ENCODE data around the gene CFD.
A peak's percentile ranks its signal among the peaks of the same experiment; 100 is the strongest.
"Not testable (repeated sequence)": the region's sequence is repeated elsewhere in the genome, so short reads cannot be mapped to it uniquely, and the experiment has no call there.

CFD gene

GRCh38 chr19:853014-853585 is 6.4 kb upstream of the CFD start:
- no peak for DNase-seq

- not testable (repeated sequence) for DNase-seq
Observed at GRCh38 chr19:853614-854220, 5.7 kb upstream of the CFD start.

- no peak for DNase-seq
Observed at GRCh38 chr19:854549-854948, 4.9 kb upstream of the CFD start.

DNA sequence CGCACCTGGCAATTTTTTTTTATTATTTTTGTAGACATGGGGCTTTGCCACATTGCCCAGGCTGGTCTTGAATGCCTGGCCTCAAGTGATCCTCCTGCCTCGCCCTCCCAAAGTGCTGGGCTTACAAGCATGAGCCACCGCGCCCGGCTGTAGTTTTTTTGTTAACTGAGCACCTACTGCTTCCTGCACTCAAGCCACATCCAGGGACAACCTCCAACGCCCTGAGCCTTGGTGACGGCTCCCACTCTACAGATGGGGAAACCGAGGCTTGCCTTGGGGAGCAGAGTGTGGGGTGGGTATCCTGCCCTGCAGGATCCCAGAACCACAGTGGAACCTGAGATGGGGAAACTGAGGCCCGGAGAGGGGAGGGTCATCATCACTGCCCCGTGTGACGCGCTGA is 4.3 kb upstream of the CFD start:
- DNase-seq = no peak

GRCh38 chr19:855566-856120 is 3.8 kb upstream of the CFD start:
- no peak for DNase-seq

GRCh38 chr19:858284-858683 is 1.2 kb upstream of the CFD start:
- no peak for DNase-seq

- DNase-seq = no peak
Observed at GRCh38 chr19:861141-861755, 1.8 kb downstream of the CFD start.

DNA sequence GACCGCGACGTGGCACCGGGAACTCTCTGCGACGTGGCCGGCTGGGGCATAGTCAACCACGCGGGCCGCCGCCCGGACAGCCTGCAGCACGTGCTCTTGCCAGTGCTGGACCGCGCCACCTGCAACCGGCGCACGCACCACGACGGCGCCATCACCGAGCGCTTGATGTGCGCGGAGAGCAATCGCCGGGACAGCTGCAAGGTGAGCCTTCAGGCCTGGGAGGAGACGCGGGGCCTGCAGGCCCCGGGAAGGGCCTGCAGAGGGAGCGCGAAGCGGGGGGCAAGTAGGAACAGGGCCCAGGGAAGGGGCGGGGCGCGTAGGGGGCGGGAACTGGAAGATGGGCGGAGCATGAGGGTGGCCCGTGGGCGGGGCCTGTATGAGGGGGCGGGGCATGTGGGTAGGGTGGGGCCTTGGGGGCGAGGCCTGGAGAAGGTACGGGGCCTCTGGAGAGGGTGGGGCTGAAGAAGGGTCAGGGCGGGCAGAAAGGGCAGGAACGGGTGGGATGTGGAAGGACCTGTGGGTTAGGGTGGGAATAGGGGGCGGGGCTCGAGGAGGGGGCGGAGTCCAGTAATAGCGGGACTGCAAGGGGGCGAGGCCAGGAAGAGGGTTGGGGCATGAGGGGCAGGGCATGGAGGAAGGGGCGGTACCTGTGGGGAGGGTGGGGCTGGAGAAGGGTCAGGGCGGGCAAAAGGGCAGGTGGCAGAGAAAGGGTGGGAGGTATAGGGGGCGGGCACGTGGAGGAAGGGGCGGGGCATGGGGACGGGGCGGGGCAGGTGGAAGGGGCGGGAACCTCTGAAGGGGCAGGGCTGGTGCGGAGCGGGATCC is 2.5 kb downstream of the CFD start:
- DNase-seq = peak; percentile 28 to 59 (median 43)

DNA sequence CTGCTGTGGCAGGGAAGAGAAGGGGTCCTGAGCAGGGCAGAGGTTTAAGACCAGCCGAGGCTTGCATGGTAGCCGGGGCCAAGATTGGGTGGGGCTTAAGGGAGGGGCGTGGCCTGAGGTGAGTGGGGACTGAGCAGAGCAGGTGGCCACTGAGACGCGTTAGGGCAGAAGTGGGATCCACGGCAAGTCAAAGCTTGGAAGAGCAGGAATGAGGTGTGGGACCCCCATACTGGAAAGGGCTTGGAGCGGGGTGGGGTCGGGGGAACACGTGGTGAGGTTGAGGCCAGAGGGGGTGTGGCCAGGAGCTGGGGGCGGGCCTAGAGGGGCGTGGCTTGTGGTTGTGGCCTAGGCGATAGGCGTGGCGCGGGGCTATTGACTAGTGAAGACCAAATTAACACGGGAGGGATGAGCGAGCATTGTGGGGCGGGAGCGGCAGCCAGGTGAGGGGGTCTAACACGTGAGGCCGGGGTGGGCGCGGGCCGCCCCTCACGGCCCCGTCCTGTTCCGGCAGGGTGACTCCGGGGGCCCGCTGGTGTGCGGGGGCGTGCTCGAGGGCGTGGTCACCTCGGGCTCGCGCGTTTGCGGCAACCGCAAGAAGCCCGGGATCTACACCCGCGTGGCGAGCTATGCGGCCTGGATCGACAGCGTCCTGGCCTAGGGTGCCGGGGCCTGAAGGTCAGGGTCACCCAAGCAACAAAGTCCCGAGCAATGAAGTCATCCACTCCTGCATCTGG is 3.3 kb downstream of the CFD start:
- peak; percentile 43 to 66 (median 64) for DNase-seq

- no peak for DNase-seq
Observed at GRCh38 chr19:863315-863620, 3.8 kb downstream of the CFD start.

DNA sequence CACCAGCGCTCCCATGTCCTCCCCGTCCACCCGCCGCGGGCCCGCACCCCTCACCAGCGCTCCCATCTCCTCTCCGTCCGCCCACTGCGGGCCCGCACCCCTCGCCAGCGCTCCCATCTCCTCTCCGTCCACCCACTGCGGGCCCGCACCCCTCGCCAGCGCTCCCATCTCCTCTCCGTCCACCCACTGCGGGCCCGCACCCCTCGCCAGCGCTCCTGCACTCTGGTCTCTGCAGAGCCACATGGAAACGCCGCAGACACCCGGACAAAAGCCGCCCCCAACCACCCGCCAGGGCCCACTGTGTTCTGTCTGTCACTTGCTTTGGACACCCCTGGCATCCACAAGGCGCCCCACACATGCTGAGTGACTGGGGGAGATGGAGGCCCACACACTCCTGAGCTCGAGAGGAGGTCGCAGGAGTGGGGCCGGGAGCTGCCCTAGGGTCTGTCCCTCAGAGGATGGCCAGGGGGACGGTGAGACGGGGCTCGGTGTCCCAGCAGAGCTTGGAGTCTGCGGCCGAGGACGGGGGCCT is 7.4 kb downstream of the CFD start:
- no peak for DNase-seq

- DNase-seq = no peak
Observed at GRCh38 chr19:867301-867793, 7.9 kb downstream of the CFD start.

DNA sequence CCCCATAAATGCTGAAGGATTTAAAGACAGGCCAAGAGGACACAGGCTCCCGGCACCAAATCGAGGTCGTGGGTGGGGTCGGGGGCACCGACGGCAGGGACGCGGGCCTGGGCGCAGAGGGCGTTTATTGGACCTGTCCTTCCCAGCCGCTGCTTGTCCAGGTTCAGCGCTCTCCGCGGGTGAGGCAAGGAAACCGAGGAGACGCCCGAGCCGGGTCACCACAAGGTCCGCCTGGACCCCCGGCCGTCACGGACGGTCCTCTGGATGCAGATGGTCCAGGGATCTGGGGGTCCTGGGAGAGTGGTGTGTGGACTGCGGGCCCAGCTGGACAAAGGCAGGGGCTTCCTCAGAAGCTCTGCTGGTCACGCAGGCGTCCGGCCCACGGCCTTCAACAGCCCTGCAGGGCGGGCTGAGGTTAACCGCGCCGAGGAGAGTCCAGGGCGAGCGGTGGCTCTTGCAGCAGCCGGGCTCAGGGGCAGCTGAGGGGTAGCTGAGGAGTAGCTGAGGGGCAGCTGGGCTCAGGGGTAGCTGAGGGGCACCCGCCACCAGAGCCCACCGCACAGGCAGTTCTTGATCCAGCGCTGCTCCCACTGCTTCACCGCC is 8.5 kb downstream of the CFD start:
- no peak for DNase-seq

DNA sequence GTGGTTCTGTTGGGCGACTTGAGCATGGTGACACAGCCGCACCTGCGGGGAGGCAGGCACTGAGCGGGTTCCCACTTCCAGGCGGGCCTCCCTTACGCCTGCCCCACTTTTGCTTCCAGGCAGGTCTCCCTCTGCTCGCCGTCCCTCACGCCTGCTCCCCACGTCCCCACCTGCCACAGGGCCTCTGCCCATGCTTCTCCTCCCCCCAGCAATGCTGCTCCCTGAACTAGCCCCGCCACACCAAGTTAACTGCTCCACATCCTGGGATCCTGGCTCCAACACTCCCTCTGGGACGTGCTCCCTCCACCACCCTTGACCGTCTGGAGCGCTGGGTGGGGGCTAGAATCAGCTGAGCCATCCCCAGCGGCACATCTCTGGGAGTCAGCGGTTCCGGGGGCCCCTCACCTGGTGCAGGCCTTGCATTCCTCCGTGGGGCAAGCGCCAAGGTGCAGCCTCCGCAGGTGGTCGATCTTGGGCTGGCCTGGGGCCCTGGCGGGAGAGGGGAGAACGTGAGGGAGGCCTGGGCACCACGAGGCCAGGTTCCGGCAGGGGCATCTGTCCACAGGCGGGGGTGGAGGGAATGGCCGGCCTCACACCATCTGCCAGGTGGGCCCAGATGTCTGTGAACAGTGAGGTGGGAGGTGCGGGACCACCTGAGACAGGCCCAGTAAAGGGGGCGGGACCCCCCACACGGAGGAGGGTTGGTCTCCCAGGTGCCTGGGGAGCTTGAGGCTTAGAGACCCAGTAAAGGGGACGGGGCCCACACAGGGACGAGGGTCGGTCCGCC is 9.2 kb downstream of the CFD start:
- no peak for DNase-seq

DNA sequence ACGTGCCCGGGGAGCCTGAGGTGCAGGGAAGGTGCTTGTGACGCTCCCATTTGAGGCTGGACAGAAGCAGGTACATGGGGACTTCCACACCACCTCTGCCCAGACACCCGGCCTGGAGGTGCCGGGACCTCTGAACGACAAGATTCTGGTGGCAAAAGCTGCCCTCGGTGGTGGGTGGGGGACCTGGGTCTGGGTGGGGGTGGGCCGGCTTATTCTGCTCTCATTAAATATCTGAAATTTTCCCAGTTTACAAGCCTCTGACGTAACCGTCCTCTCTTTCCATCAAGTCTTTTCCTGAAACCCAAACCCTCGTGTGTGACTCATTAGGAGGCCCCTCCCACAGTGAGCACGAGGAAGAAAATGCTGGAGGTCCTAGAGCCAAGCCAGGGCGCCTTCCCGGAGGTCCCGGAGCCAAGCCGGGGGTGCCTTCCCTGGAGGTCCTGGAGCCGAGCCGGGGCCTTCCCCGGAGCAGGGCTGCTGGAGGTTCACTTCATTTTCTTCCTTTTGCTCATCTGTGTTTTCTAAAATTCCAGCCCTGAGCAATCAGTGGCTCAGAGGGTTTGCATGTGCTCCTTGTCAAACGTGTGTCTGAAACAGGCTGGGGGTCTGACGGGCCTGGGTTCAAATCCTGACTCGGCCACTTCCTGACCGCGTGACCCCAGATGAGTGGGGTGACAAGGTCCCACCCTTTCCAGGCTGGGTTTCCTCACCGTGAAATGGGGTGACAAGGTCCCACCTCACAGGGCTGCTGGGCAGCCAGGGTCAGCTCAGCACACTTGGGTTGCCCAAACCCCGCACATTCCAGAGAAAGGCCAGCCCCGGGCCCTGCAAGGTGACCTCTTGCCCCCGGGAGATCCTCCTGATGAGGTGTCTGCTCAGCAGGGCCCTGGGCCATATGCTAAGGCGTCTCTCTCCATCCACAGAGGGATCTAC is 10.0 kb downstream of the CFD start:
- DNase-seq = no peak

- no peak for DNase-seq
Observed at GRCh38 chr19:870314-870713, 10.8 kb downstream of the CFD start.

- DNase-seq = no peak
Observed at GRCh38 chr19:870963-871401, 11.5 kb downstream of the CFD start.

DNA sequence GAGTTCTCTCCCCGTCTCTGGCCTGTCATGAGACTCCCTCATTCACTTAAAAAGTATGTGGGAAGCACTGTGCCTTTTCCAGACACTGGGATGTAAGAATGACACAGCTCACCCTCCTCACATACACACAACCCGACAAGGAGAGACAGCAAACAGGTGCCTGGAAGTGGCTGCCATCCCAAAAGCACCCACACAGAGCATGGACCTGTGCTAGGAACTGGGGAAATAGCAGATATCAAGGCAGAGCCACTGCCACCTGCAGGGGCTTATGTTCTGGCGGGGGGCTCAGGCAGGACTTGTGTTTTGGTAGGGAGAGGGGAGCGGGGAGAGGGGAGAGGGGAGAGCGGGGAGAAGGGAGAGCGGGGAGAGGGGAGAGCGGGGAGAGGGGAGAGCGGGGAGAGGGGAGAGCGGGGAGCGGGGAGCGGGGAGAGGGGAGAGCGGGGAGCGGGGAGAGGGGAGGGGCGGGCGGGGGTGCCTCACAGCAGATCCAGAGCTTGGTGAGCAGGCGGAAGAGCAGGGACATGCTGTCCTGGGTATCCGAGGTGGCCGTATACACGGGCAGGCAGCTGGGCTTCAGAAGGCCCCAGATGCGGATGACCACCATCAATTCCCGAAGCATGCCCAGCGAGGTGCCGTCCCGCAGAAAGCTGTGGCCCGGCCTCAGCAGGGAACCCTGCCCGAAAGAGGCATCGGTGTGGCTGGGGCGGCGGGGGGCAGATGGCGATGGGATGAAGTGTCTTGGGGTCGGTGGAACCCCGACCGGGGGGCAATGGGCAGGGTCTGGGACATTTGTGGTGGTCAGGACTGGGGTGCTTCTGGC is 12.2 kb downstream of the CFD start:
- DNase-seq = no peak

All from activated CD4-positive, CD25-positive, alpha-beta regulatory T cell (primary cell).